ENCODE results near the gene NXPE4.
A peak's percentile ranks its signal among the peaks of the same experiment; 100 is the strongest.

Gene NXPE4

DNA sequence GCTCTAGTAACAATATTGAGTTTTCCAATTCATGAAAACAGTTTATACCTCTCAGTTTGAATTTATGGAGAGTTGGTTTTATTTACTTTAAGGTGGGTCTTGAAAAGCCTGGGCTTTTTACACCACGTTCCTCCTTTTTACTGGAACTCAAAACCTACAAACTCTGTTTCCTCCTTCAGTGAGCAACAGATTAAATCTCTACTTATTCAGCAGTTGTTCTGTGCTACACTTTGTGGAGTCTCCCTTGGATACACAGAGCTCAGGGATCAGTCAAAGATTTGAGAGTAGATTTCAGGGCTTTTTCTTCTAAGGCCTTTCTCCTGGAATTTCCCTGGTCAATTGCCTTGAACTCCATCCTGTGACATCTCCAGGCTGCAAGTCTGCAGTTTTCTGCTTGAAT is 39.5 kb downstream of the NXPE4 start:
- DNase-seq, result no peak

DNA sequence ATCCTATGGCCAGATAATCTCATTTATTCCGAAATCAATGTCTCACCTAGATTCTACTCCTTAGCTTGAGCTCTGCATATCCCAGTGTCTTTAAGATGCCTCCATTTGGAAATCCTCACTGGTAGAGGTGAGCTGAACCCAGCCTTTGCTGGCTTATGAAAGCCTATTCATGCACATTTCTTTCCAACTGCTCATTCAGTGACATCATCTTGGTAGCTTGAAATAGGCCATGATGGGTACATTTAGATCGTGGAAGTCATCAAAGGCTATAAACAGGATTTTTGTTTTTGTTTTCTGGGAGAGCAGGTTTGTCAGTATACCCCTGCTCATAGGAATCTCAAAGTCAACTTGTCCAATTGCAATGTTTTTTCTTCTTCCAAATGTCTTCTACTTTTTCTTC is 41.9 kb downstream of the NXPE4 start:
- DNase-seq, result no peak

DNA sequence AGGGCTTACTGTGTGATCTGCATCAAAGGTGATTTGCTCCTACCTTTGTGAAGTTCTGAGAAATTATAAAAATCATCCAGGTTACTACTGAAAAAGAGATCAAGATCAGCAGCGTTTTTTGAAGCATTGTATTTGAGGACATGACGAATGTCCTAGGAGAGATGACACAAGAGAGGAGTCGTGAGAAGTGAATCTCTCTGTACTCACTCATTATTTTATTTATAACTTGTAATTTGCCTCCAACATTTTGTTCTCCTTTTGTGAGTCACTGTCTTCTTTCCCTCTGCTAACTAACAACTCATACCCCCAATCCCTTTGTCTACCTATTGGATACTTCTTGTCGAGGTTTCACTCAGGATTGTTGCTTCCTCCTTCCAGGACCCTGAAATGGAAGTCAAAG is 44.5 kb downstream of the NXPE4 start:
- no peak for DNase-seq

DNA sequence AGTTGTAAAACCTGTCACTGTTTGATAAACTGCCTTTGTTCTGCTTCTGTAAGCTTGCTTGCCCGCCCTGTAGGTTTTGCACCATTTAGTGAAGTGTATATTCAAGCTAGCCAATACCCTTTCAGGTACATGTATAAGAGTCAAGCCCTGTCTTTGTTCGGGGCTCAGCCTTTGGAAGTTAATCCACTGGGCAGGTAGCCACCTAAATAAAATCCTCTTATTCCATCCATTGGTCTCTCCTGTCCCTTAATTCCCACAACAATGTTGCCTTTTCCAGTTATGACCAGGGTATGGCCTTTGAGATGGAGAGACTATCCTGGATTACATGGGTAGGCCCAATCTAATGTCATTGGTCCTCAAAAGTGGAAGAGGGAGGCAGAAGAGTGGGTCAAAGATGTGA is 69.9 kb downstream of the NXPE4 start:
- DNase-seq, result peak; percentile 25

DNA sequence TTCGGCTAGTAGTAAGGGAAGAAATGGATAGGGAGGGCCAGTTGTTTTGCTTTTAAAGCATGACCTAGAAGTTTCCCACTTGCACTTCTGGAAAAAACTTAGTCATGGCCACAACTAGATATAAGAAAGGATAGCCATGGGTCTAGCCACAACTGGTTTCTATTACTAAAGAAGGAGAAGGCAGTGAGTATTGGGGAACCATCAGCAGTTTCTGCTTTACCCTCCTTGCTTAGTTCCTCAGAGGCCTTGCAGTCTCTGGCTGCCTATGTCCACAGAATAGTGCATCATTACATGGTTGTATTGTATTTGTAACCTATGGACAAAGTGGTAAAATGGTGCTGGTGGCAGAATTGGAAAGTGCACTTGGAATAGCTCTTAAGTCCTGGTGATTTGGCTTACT is 71.5 kb downstream of the NXPE4 start:
- peak; percentile 70 for DNase-seq

DNA sequence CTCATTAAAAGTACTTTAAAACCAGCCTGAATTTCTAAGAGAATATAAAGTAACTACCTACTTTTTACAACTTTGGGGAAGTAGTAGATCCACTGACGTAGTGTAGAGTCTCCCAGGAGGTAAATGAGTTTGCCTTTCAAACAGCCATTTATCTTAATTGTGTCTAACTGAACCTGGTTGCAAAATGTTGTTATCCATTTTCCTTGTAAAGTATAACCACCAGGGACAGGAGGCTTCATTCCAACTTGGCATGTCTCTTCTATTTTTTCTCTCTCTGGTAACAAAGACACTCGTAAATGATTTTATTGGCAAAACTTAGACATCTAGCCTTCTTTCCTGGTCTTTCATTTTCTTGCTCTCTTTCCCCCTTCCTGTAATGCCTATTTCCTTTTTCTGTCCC is 72.8 kb downstream of the NXPE4 start:
- DNase-seq, result no peak

Measured in OCI-M1 (cell line).